CD14-positive monocyte (primary cell): ENCODE data around the gene LSM14B. TPM values are rescaled to one million over a fixed set of nuclear protein-coding genes. Genes with fewer than 3 reads are reported as not detected.

Experiments
- DNase-seq, 3 donors: peaks; one replicate each; pipeline ENCODE4 v3.0.0-alpha.2; 2011 to 2022
- H2AFZ ChIP-seq: 2 replicates; pipeline ENCODE4 v1.6.0; 2012; ENCODE audit warnings: mild to moderate bottlenecking, low read depth, low read length, inconsistent platforms; ENCODE audit not compliant: insufficient read depth, poor library complexity, severe bottlenecking
- H3K27ac ChIP-seq, 2 donors: 1 replicate in 1 of 2; 2 replicates in 1 of 2; pipeline ENCODE4 v1.5.1; 2012 to 2013; ENCODE audit warnings: low read length in 2 of 2, control low read depth in 1 of 2, inconsistent platforms in 1 of 2, low read depth in 1 of 2, mild to moderate bottlenecking in 1 of 2
- H3K27me3 ChIP-seq, 2 donors: one replicate each; pipeline versions ENCODE4 v1.6.0 to v1.6.1; 2011 to 2013; ENCODE audit warnings: low read length in 2 of 2; ENCODE audit not compliant: control insufficient read depth in 2 of 2, insufficient read depth in 2 of 2
- H3K36me3 ChIP-seq, 2 donors: replicated peaks in 1 of 2; 1 replicate in 1 of 2; 2 replicates in 1 of 2; pipeline versions ENCODE4 v1.5.1 to v1.6.1; 2012 to 2013; ENCODE audit warnings: low read length in 2 of 2, control low read depth in 1 of 2, inconsistent platforms in 1 of 2, mild to moderate bottlenecking in 1 of 2; ENCODE audit not compliant: insufficient read depth in 2 of 2, control insufficient read depth in 1 of 2
- H3K4me1 ChIP-seq, 2 donors: 1 replicate in 1 of 2; 2 replicates in 1 of 2; pipeline versions ENCODE4 v1.5.1 to v1.6.1; 2012 to 2013; ENCODE audit warnings: low read length in 2 of 2, control low read depth in 1 of 2, inconsistent platforms in 1 of 2, mild to moderate bottlenecking in 1 of 2, moderate library complexity in 1 of 2; ENCODE audit not compliant: insufficient read depth in 2 of 2, control insufficient read depth in 1 of 2
- H3K4me2 ChIP-seq: replicated peaks from 2 replicates; pipeline ENCODE3; 2012; ENCODE audit warnings: low read length, moderate library complexity, mild to moderate bottlenecking; ENCODE audit not compliant: poor library complexity, severe bottlenecking; ENCODE audit errors: extremely low read depth
- H3K4me3 ChIP-seq, 3 experiments: fragments of 200-600 bp in 1 of 3; sonication (generic) in 1 of 3; replicated peaks in 1 of 3; 1 replicate in 2 of 3; 2 replicates in 1 of 3; pipeline ENCODE4 v1.5.1; 2011 to 2013; ENCODE audit warnings: low read length in 3 of 3, mild to moderate bottlenecking in 3 of 3, control low read depth in 2 of 3, low read depth in 2 of 3, inconsistent platforms in 1 of 3, moderate library complexity in 1 of 3
- H3K79me2 ChIP-seq: 2 replicates; pipeline ENCODE4 v1.6.0; 2012; ENCODE audit warnings: mild to moderate bottlenecking, control low read depth, inconsistent platforms, low read length, moderate library complexity; ENCODE audit not compliant: insufficient read depth
- H3K9ac ChIP-seq: 2 replicates; pipeline ENCODE4 v1.6.0; 2017; ENCODE audit warnings: low read length, mild to moderate bottlenecking; ENCODE audit not compliant: insufficient read depth, poor library complexity, severe bottlenecking
- H3K9me3 ChIP-seq, 2 donors: replicated peaks in 1 of 2; 1 replicate in 1 of 2; 2 replicates in 1 of 2; pipeline versions ENCODE4 v1.5.1 to v1.6.1; 2012 to 2013; ENCODE audit warnings: low read length in 2 of 2, control low read depth in 1 of 2; ENCODE audit not compliant: control insufficient read depth in 1 of 2, insufficient read depth in 1 of 2
- H4K20me1 ChIP-seq: 2 replicates; pipeline ENCODE4 v1.6.0; 2012; ENCODE audit warnings: mild to moderate bottlenecking, low read length, control low read depth, moderate library complexity; ENCODE audit not compliant: insufficient read depth
- H3K27ac Mint-ChIP-seq, 7 donors: one replicate each; pipeline ENCODE4 v1.8.0; 2020; ENCODE audit warnings: mild to moderate bottlenecking in 7 of 7, mixed read lengths in 7 of 7, moderate library complexity in 6 of 7, inconsistent platforms in 2 of 7
- H3K27me3 Mint-ChIP-seq, 3 donors: one replicate each; pipeline ENCODE4 v1.8.0; 2021 to 2022; ENCODE audit warnings: low read depth in 3 of 3, mild to moderate bottlenecking in 3 of 3, mixed read lengths in 3 of 3, moderate library complexity in 3 of 3, inconsistent platforms in 1 of 3
- H3K36me3 Mint-ChIP-seq, 2 donors: one replicate each; pipeline ENCODE4 v1.8.0; 2020; ENCODE audit warnings: mixed read lengths in 2 of 2, inconsistent platforms in 1 of 2, mild to moderate bottlenecking in 1 of 2
- H3K4me1 Mint-ChIP-seq: one replicate; pipeline ENCODE4 v1.8.0; 2020; ENCODE audit warnings: mild to moderate bottlenecking, mixed read lengths
- H3K4me3 Mint-ChIP-seq, 2 donors: one replicate each; pipeline ENCODE4 v1.8.0; 2020; ENCODE audit warnings: mild to moderate bottlenecking in 2 of 2, mixed read lengths in 2 of 2, moderate library complexity in 1 of 2
- H3K9me3 Mint-ChIP-seq, 7 donors: one replicate each; pipeline ENCODE4 v1.8.0; 2020 to 2022; ENCODE audit warnings: mixed read lengths in 7 of 7, mild to moderate bottlenecking in 6 of 7, moderate library complexity in 6 of 7, inconsistent platforms in 2 of 7
- whole genome bisulfite sequencing: methylation state at CpG from one replicate; pipeline ENCODE4 v1.1.5; 2013; ENCODE audit warnings: missing lambda C conversion rate; ENCODE audit not compliant: insufficient coverage; 5-methylcytosine and 5-hydroxymethylcytosine counted together
- intact Hi-C, 2 donors: fragments of 100-400 bp; cut with micrococcal nuclease; formaldehyde crosslinking; loops; one replicate each; pipeline versions ENCODE4 v1.15.0 to v1.15.1; 2023
- polyA plus RNA-seq, 3 donors: library from polyadenylated mRNA; depleted of rRNA in 1 of 3; unstranded in 2 of 3; stranded (reverse) in 1 of 3; fragments of 300-500 nt in 2 of 3; fragments of >200 nt in 1 of 3; fragmentation: Illumina TruSeq in 2 of 3; gene quantifications; 1 replicate in 2 of 3; 2 replicates in 1 of 3; pipeline ENCODE4 v1.2.3, GENCODE V29; 2012 to 2021
- TF ChIP-seq, protein P1 (sequence below): fragments of 200-600 bp; IDR thresholded peaks from one replicate; pipeline ENCODE4 v1.8.0; 2022; ENCODE audit warnings: antibody characterized with exemption, mild to moderate bottlenecking

The LSM14B gene
- polyA plus RNA-seq, 3 donors, result 1.0 to 33.5 (median 1.4) TPM

DNA sequence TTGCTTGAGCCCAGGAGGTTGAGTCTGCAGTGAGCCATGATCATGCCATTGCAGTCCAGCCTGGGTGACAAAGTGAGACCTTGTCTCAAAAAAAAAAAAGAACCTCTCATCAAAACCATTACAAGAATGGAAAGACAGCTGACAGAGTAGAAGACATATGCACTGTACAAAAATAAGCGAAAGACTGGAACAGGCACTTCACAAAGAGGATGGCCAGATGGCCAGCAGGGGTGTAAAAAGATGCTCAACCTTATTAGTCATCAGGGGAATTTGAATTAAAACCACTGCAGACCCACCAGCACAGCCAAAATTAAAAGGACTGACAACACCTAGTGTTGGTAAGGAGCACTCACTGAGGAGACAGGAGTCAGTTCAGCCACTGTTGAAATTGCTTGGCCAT lies 43.1 kb upstream of the LSM14B start:
- DNase-seq, result no peak
- H3K27me3 Mint-ChIP-seq, result peaks cover 1 to 11% (median 6%) of the 10 kb centered on the region in 3 donors
- Histone ChIP-seq H3K4me1 (no peaks in the 10 kb centered on the region), H3K79me2 (no peaks in the 10 kb centered on the region), H2AFZ (no peak overlapping the region), H3K9ac (no peak overlapping the region), H4K20me1 (no peaks in the 10 kb centered on the region), H3K4me3 (no peak overlapping the region), H3K27ac (no peak overlapping the region), H3K4me2 (no peak overlapping the region), H3K27me3 (no peaks in the 10 kb centered on the region), H3K9me3 (peaks cover 31 to 54% of the 10 kb centered on the region in 2 donors), H3K36me3 (no peaks in the 10 kb centered on the region)
- H3K4me1 Mint-ChIP-seq, result no peaks in the 10 kb centered on the region
- H3K9me3 Mint-ChIP-seq, result peaks cover 29 to 61% (median 50%) of the 10 kb centered on the region in 7 donors
- TF ChIP-seq, protein P1, sequence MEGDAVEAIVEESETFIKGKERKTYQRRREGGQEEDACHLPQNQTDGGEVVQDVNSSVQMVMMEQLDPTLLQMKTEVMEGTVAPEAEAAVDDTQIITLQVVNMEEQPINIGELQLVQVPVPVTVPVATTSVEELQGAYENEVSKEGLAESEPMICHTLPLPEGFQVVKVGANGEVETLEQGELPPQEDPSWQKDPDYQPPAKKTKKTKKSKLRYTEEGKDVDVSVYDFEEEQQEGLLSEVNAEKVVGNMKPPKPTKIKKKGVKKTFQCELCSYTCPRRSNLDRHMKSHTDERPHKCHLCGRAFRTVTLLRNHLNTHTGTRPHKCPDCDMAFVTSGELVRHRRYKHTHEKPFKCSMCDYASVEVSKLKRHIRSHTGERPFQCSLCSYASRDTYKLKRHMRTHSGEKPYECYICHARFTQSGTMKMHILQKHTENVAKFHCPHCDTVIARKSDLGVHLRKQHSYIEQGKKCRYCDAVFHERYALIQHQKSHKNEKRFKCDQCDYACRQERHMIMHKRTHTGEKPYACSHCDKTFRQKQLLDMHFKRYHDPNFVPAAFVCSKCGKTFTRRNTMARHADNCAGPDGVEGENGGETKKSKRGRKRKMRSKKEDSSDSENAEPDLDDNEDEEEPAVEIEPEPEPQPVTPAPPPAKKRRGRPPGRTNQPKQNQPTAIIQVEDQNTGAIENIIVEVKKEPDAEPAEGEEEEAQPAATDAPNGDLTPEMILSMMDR, result no peak
- intact Hi-C loops, result no loop called here
- WGBS, result no CpG with 5 or more reads among the region's 1 CpG
- no peak overlapping the region for H3K27ac Mint-ChIP-seq
- no peaks in the 10 kb centered on the region for H3K36me3 Mint-ChIP-seq
- H3K4me3 Mint-ChIP-seq, result no peak overlapping the region

DNA sequence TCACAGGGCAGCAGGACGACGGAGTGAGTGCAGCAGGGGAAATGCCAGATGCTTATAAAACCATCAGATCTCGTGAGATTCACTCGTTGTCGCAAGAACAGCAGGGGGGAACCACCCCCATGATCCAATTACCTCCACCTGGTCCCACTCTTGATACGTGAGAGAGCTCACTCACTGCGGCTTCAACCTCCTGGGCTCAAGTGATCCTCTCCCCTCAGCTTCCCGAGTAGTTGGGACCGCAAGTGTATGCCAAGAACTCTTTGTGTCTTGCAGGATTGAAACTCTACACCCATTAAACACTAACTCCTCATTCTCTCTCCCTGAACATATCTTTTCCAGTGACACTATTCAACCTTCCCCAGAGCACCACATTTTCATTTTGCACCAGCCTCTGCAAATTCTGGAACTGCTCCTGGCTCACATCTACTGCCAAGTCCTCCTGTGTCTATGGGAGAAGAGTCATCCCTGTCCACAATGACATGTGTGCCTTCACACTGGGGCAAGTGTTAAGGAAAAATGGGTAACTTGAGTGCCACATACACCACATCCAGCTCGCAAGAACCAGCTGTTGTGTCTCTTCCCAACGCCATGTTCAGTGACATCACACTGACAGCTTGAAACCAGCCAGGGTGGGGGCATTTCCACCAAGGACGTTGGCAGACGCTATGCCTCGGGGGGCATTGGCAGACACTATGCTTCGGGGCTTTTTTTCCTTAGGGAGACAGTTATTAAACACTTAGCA lies 41.9 kb upstream of the LSM14B start:
- no peaks in the 10 kb centered on the region for H3K4me1 ChIP-seq
- H3K36me3 ChIP-seq, result no peaks in the 10 kb centered on the region
- DNase-seq, result no peak
- H3K27me3 ChIP-seq, result no peaks in the 10 kb centered on the region
- peaks cover 19 to 42% of the 10 kb centered on the region in 2 donors for H3K9me3 ChIP-seq
- no peaks in the 10 kb centered on the region for H4K20me1 ChIP-seq
- no peak overlapping the region for H3K9ac ChIP-seq
- no peaks in the 10 kb centered on the region for H3K36me3 Mint-ChIP-seq
- 83% methylated on average over 9 of the region's 15 CpGs for WGBS
- no peak overlapping the region for H3K27ac ChIP-seq
- H3K27ac Mint-ChIP-seq, result no peak overlapping the region
- H3K4me3 Mint-ChIP-seq, result no peak overlapping the region
- H3K79me2 ChIP-seq, result no peaks in the 10 kb centered on the region
- TF ChIP-seq, protein P1, result no peak
- peaks cover 1 to 15% (median 4%) of the 10 kb centered on the region in 3 donors for H3K27me3 Mint-ChIP-seq
- H2AFZ ChIP-seq, result no peak overlapping the region
- intact Hi-C loops, result no loop called here
- H3K4me2 ChIP-seq, result no peak overlapping the region
- H3K4me1 Mint-ChIP-seq, result no peaks in the 10 kb centered on the region
- peaks cover 22 to 50% (median 39%) of the 10 kb centered on the region in 7 donors for H3K9me3 Mint-ChIP-seq
- no peak overlapping the region for H3K4me3 ChIP-seq
